Measurements from ENCODE around the gene LHFPL6.

LHFPL6 gene

DNA sequence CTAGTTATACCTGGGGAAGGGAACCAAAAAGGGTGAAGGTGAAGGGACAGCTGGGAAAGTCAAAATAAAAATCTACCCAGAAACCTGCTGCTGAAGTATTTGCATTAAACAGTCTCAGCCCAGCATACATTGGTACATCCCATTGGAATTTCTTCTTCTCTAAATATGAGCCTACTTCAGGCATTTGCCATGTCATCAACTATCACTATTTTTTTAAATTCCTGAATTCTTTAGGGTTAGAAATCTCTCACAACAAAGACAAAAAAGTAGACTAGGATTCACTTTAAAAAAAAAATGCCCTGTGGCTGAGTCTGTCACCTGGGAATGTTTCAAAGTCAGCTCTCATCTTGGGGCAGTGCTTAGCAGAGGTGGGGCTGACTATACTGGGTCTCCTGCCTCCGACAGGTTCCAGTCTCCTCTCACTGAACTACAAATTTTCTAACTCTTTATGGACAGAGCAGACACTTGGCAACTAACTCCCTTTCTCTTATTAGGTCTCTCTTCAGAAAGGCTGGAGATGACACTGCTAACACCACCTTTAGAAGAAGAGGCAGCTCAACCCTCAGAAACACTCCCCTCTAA lies 141.2 kb downstream of the LHFPL6 start:
- DNase-seq = no peak

- DNase-seq = no peak
Observed at GRCh38 chr13:39457274-39457673, 145.7 kb downstream of the LHFPL6 start.

GRCh38 chr13:39455521-39456175 lies 147.3 kb downstream of the LHFPL6 start:
- no peak for DNase-seq

GRCh38 chr13:39452834-39453233 lies 150.2 kb downstream of the LHFPL6 start:
- DNase-seq = no peak

DNA sequence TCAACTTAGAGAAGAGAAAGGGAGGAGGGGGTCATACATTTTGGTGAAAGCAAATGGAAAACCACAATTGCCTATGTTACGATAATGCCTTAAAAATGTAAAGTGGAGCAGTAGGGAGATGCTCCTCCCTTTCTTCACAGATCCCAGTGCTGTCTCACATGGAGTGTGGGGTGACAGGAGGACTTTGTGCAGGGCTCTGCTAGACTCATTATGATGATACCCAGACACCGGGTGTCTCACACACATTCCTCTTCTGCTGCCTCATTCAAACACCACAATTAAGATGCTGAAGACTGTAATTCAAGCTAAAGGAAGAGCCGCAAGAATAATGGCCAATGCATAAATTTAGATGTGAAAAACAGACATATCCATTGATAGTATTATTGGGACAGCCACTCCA lies 150.6 kb downstream of the LHFPL6 start:
- no peak for DNase-seq

DNA sequence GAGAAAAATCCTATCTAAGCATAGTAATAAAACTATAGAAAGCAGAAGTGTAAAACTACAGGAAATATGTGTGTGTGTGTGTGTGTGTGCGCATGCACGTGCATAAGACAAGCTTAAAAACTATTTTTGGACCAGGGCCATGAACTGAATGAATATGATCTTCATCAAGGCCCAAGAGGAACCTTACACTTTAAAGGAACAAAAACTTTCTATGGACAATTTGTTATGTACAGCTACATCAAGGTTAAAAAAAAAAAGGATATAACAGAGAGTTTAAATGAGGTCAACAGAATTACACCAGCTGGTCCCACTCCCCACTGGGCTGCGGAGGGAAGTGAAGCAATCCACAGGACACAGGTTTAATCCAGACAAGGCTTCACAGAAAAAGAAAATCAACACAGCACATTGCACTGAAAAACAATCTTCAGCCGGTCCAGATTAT lies 151.1 kb downstream of the LHFPL6 start:
- peak; percentile 45 for DNase-seq

- peak; percentile 49 for DNase-seq
Observed at GRCh38 chr13:39451301-39451700, 151.7 kb downstream of the LHFPL6 start.

DNA sequence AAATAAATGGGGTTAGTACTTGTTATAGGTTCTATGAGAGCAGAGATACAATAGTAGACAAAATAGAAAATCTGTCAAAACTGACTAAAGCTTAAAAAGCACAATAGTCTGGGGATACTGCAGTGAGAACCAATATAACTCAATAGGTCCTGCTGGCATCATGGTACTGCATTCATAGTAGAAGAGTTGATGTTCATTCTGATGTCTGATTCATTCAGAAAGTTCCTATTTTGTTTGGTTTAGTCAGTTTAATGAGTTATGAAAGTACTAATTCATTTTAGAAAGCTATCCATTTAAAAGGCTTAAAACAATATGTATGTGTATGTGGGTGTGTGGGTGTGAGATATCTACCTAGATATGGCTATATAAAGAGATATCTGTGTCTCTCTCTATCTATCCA lies 152.8 kb downstream of the LHFPL6 start:
- no peak for DNase-seq

DNA sequence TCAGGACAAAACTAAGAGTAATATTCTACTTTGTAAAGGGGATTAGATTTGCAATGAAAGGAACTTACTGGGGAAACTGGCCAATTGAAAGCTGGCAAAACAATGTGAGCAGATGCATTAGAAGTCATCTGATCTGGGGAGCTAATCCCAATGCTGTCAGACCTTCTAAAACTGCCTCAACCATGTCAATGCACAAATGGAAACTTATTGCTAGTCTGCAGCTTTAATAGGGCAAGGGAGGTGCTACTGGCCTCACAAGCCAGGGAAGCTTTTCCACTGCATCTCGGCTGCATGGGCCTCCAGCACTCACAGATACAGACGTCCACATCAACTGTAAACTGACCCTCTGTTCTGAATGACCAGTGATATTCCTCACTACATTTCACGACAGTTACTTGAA lies 154.2 kb downstream of the LHFPL6 start:
- no peak for DNase-seq

DNA sequence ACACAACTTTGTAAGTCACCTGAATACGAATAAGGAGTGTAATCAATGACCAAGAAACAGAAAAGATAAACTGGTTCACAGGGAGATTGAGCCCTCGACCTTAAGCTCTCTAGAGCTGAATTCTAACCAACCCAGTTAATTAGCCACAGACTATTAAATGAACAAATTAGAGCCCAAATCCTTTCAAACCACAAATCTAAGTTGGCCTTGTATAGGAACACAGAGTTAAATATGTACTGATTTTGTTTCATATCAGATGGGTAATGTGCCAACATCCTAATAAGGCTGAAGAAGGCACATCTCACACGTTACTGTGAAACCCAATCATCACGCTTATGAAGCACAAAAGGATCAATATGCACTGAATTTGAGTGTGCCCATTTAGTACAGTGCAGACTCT lies 156.1 kb downstream of the LHFPL6 start:
- DNase-seq = no peak

GRCh38 chr13:39444866-39445265 lies 158.1 kb downstream of the LHFPL6 start:
- DNase-seq = no peak

- no peak for DNase-seq
Observed at GRCh38 chr13:39433651-39434050, 169.3 kb downstream of the LHFPL6 start.

DNA sequence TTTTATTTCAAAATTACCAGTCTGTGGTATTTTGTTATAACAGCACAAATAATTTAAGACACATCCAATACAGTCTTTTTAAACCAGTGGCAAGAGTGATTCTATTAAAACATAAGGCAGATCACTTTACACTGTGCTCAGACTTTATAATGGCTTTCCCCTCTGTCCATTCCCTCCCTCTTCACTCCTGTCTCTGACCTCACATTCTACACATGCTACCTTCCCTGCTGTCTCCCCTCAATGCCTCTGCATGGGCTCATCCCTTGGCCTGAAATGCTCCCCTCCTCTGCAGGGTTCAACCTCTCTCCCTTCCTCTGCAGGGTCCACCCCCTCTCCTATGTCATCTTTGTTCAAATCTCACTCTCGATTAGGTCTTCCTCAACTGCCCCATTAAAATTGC lies 170.8 kb downstream of the LHFPL6 start:
- no peak for DNase-seq

- no peak for DNase-seq
Observed at GRCh38 chr13:39422845-39423565, 180.0 kb downstream of the LHFPL6 start.

- DNase-seq = peak; percentile 61
Observed at GRCh38 chr13:39419876-39420275, 183.1 kb downstream of the LHFPL6 start.

GRCh38 chr13:39419068-39419467 lies 183.9 kb downstream of the LHFPL6 start:
- no peak for DNase-seq

GRCh38 chr13:39418424-39418823 lies 184.6 kb downstream of the LHFPL6 start:
- DNase-seq = no peak

- no peak for DNase-seq
Observed at GRCh38 chr13:39417643-39418042, 185.3 kb downstream of the LHFPL6 start.

- DNase-seq = peak; percentile 13
Observed at GRCh38 chr13:39417131-39417530, 185.9 kb downstream of the LHFPL6 start.

DNA sequence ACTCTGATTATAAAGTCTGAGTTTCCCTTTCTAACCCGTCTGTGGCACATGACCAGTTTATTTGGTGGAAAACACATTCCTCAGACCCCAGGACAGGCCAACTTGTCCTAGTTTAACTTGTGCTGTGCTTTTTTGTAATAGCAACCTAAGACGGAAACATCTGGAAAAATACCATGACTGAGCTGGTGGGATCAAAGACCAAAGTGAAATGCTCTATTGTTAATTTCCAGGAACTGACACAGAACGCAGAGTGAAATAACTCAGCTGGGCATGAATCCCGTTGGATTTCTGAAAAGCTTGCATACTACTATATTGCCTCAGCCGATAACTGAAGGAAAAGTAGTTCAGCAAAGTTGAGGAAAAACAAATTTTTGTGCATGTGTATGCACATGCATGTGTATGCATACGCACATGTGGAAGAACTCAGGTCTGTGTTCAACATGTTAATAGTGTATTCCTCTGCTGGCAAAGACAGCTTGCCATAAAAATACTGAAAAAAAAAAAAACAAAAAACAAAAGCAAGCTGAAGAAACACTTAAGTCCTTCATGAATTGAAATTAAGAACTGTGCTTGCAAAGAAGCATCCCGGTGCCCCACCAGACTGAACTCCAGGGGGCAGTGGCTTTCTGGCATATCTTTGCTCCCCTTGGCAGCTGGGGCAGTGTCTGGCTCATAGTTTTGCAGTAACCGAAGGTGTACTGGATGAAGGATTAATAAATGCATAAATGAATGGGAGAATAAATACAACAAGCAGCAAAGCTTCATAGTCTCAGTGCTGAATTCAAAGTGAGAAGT lies 187.8 kb downstream of the LHFPL6 start:
- peak; percentile 39 for DNase-seq

GRCh38 chr13:39414339-39414738 lies 188.7 kb downstream of the LHFPL6 start:
- no peak for DNase-seq

DNA sequence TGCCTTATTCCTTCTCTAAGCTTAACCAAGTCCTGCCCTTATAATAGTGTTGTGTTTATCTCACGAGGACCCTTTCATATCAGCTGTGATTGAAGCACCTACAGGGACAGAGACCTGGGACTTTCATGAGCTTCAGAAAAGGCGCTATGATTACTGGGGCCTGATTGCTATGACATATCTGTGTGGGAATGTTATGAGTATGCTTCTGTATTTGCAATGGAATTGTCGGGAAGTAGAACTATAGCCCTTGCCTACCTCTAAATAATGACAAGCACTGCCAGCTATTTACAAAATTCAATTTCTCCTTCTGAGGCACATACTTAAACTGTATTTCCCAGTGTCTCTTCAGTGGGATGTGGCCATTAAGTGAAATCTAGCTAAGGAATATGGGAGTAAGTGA lies 191.5 kb downstream of the LHFPL6 start:
- DNase-seq = no peak

DNA sequence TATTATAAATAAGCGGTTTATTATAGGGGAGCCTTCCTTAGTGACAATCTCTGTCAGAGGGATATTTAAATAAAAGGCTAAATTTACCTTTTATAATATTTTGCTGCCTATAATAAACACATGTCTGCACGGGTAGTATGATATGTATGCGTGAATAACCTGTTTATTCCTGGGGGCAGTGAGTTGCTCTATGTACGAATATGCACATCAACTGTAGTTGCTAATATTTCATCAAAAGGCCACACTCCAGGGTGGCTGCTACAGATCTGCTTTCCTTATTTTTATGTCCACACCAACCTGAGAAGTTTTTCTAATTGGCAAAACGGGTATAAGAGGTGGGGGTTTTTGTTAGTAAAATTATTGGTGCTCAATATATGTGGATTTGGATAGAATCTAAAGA lies 192.0 kb downstream of the LHFPL6 start:
- no peak for DNase-seq
